HepG2 (cell line): Measurements from ENCODE around the gene HDLBP. TPM values are rescaled to one million over a fixed set of nuclear protein-coding genes. Genes with fewer than 3 reads are reported as not detected.

ENCODE experiments used
- DMAP1 ChIP-seq: IDR thresholded peaks from 2 replicates; pipeline ENCODE4 v1.6.1; 2016
- DR1 ChIP-seq: sonication (generic); formaldehyde crosslinking; IDR thresholded peaks from 2 replicates; pipeline ENCODE4 v1.8.0; 2021; ENCODE audit warnings: mild to moderate bottlenecking, missing genetic modification reagents, inconsistent platforms
- FOXM1 ChIP-seq: sonication (generic); formaldehyde crosslinking; IDR thresholded peaks from 2 replicates; pipeline ENCODE4 v1.5.0; 2020; ENCODE audit warnings: missing genetic modification reagents
- HDAC2 ChIP-seq: sonication (generic); formaldehyde crosslinking; IDR thresholded peaks from 2 replicates; pipeline ENCODE4 v1.4.0; 2020; ENCODE audit warnings: missing genetic modification reagents
- KDM1A ChIP-seq: IDR thresholded peaks from 2 replicates; pipeline ENCODE4 v1.6.1; 2016; ENCODE audit warnings: missing compliant biosample characterization
- NCOA1 ChIP-seq: sonication (generic); formaldehyde crosslinking; IDR thresholded peaks from 2 replicates; pipeline ENCODE4 v1.9.0; 2021; ENCODE audit warnings: missing genetic modification reagents
- PPARG ChIP-seq: conservative IDR thresholded peaks from 2 replicates; pipeline ENCODE4 v1.6.1; 2016; ENCODE audit warnings: missing biosample characterization, missing genetic modification reagents
- ZFP36L1 ChIP-seq: sonication (generic); formaldehyde crosslinking; IDR thresholded peaks from 2 replicates; pipeline ENCODE4 v1.8.0; 2022; ENCODE audit warnings: mild to moderate bottlenecking, missing genetic modification reagents, moderate library complexity
- ZFY ChIP-seq: sonication (generic); formaldehyde crosslinking; IDR thresholded peaks from 2 replicates; pipeline ENCODE4 v1.4.0; 2020; ENCODE audit warnings: missing genetic modification reagents
- ZNF292 ChIP-seq: sonication (generic); formaldehyde crosslinking; IDR thresholded peaks from 2 replicates; pipeline ENCODE4 v1.8.1; 2022; ENCODE audit warnings: mild to moderate bottlenecking, low read depth, missing genetic modification reagents, borderline replicate concordance
- ZNF333 ChIP-seq: sonication (generic); formaldehyde crosslinking; IDR thresholded peaks from 2 replicates; pipeline ENCODE4 v1.4.0; 2020; ENCODE audit warnings: mild to moderate bottlenecking, missing genetic modification reagents, borderline replicate concordance
- ZNF350 ChIP-seq: sonication (generic); formaldehyde crosslinking; IDR thresholded peaks from 2 replicates; pipeline ENCODE4 v1.4.0; 2020; ENCODE audit warnings: mild to moderate bottlenecking, low read depth, missing genetic modification reagents, borderline replicate concordance
- ZNF720 ChIP-seq: sonication (generic); formaldehyde crosslinking; IDR thresholded peaks from 2 replicates; pipeline ENCODE4 v1.4.0; 2020; ENCODE audit warnings: missing genetic modification reagents
- polyA plus RNA-seq, 8 experiments: library from polyadenylated mRNA; depleted of rRNA in 3 of 8; stranded (reverse) in 7 of 8; unstranded in 1 of 8; fragments of >200 nt; fragmentation: Illumina TruSeq in 4 of 8; extraction: Trizol in 4 of 8; gene quantifications; 2 replicates each; pipeline versions ENCODE4 v1.2.1 to v1.2.3, GENCODE V29; 2011 to 2016; ENCODE audit warnings: low read depth in 4 of 8, missing spikeins in 1 of 8, mixed read lengths in 1 of 8; ENCODE audit not compliant: insufficient read depth in 1 of 8
- total RNA-seq, 5 experiments: library from RNA; depleted of rRNA; stranded (reverse); fragments of >200 nt; fragmentation: Illumina TruSeq; extraction: Trizol; gene quantifications; 2 replicates each; pipeline ENCODE4 v1.2.3, GENCODE V29; 2016; ENCODE audit warnings: low read depth in 1 of 5
- TF ChIP-seq, protein P1 (sequence below): sonication (generic); formaldehyde crosslinking; IDR thresholded peaks from 2 replicates; pipeline ENCODE4 v1.8.1; 2023; ENCODE audit warnings: mild to moderate bottlenecking, missing genetic modification reagents, borderline replicate concordance
- TF ChIP-seq, protein P2 (sequence below): sonication (generic); formaldehyde crosslinking; IDR thresholded peaks from 2 replicates; pipeline ENCODE4 v1.4.0; 2020; ENCODE audit warnings: mild to moderate bottlenecking, missing genetic modification reagents
- TF ChIP-seq, protein P3 (sequence below): sonication (generic); formaldehyde crosslinking; IDR thresholded peaks from 2 replicates; pipeline ENCODE4 v1.5.0; 2020; ENCODE audit warnings: mild to moderate bottlenecking, missing genetic modification reagents, borderline replicate concordance
- TF ChIP-seq, protein P4 (sequence below): sonication (generic); formaldehyde crosslinking; conservative IDR thresholded peaks from 2 replicates; pipeline ENCODE4 v1.8.1; 2023; ENCODE audit warnings: missing genetic modification reagents
- TF ChIP-seq, protein P5 (sequence below): IDR thresholded peaks from 2 replicates; pipeline ENCODE4 v1.6.1; 2016; ENCODE audit warnings: missing compliant biosample characterization, missing genetic modification reagents, borderline replicate concordance

The HDLBP gene
- total and polyA plus RNA-seq, 2 of the 13 experiments (the other 11 are each of a cell fraction or from before 2014, with no cell fraction given): 464 to 707 TPM

DNA sequence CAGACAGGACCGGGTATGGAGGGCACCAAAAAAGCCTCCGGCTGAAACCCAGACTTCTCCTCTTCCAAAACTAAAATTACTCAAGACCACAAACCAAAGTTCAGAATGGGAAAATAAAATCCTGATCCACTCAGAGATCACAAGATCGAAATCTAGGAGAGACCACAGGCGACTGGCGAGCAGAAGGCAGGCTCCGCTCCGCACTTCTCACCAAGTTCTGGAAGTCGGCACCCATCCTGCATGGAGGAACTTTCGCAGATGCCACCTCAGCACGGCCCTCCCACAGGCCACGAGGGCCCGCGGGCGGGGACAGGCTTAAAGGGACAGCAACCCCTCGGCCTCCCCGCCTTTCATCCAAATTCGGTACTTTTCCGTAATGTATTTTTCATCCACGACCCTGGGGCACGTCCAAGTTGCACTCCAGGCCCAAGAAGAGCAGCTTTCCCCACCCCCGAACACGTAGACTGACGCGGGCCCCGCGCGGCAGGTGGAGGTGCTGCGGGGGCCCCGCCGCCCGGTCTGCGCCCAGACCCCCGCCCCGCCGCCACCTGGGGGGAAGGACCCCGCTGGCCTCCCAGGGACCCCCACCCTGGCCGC is 43.7 kb downstream of the HDLBP start (continued):
- TF ChIP-seq, protein P1, sequence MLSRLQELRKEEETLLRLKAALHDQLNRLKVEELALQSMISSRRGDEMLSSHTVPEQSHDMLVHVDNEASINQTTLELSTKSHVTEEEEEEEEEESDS (CRISPR knock-in tag): no peak
- TF ChIP-seq, protein P2, sequence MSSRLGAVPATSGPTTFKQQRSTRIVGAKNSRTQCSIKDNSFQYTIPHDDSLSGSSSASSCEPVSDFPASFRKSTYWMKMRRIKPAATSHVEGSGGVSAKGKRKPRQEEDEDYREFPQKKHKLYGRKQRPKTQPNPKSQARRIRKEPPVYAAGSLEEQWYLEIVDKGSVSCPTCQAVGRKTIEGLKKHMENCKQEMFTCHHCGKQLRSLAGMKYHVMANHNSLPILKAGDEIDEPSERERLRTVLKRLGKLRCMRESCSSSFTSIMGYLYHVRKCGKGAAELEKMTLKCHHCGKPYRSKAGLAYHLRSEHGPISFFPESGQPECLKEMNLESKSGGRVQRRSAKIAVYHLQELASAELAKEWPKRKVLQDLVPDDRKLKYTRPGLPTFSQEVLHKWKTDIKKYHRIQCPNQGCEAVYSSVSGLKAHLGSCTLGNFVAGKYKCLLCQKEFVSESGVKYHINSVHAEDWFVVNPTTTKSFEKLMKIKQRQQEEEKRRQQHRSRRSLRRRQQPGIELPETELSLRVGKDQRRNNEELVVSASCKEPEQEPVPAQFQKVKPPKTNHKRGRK (CRISPR knock-in tag): no peak
- TF ChIP-seq DMAP1 (CRISPR knock-in tag) (peak; percentile 91), PPARG (CRISPR knock-in tag) (no peak), ZNF350 (CRISPR knock-in tag) (peak; percentile 34; the same call in 1 of the 2 replicates), NCOA1 (no peak), FOXM1 (no peak), HDAC2 (peak; percentile 17; the same call in 1 of the 2 replicates), ZNF333 (CRISPR knock-in tag) (0 out of 2 replicates have a peak, but pooled peaks have one; percentile 75), DR1 (CRISPR knock-in tag) (no peak; the same call in 1 of the 2 replicates), ZNF720 (no peak), ZNF292 (CRISPR knock-in tag) (no peak), ZFP36L1 (CRISPR knock-in tag) (no peak), ZFY (CRISPR knock-in tag) (peak; percentile 62; the same call in 1 of the 2 replicates), KDM1A (CRISPR knock-in tag) (no peak)
- TF ChIP-seq, protein P3, sequence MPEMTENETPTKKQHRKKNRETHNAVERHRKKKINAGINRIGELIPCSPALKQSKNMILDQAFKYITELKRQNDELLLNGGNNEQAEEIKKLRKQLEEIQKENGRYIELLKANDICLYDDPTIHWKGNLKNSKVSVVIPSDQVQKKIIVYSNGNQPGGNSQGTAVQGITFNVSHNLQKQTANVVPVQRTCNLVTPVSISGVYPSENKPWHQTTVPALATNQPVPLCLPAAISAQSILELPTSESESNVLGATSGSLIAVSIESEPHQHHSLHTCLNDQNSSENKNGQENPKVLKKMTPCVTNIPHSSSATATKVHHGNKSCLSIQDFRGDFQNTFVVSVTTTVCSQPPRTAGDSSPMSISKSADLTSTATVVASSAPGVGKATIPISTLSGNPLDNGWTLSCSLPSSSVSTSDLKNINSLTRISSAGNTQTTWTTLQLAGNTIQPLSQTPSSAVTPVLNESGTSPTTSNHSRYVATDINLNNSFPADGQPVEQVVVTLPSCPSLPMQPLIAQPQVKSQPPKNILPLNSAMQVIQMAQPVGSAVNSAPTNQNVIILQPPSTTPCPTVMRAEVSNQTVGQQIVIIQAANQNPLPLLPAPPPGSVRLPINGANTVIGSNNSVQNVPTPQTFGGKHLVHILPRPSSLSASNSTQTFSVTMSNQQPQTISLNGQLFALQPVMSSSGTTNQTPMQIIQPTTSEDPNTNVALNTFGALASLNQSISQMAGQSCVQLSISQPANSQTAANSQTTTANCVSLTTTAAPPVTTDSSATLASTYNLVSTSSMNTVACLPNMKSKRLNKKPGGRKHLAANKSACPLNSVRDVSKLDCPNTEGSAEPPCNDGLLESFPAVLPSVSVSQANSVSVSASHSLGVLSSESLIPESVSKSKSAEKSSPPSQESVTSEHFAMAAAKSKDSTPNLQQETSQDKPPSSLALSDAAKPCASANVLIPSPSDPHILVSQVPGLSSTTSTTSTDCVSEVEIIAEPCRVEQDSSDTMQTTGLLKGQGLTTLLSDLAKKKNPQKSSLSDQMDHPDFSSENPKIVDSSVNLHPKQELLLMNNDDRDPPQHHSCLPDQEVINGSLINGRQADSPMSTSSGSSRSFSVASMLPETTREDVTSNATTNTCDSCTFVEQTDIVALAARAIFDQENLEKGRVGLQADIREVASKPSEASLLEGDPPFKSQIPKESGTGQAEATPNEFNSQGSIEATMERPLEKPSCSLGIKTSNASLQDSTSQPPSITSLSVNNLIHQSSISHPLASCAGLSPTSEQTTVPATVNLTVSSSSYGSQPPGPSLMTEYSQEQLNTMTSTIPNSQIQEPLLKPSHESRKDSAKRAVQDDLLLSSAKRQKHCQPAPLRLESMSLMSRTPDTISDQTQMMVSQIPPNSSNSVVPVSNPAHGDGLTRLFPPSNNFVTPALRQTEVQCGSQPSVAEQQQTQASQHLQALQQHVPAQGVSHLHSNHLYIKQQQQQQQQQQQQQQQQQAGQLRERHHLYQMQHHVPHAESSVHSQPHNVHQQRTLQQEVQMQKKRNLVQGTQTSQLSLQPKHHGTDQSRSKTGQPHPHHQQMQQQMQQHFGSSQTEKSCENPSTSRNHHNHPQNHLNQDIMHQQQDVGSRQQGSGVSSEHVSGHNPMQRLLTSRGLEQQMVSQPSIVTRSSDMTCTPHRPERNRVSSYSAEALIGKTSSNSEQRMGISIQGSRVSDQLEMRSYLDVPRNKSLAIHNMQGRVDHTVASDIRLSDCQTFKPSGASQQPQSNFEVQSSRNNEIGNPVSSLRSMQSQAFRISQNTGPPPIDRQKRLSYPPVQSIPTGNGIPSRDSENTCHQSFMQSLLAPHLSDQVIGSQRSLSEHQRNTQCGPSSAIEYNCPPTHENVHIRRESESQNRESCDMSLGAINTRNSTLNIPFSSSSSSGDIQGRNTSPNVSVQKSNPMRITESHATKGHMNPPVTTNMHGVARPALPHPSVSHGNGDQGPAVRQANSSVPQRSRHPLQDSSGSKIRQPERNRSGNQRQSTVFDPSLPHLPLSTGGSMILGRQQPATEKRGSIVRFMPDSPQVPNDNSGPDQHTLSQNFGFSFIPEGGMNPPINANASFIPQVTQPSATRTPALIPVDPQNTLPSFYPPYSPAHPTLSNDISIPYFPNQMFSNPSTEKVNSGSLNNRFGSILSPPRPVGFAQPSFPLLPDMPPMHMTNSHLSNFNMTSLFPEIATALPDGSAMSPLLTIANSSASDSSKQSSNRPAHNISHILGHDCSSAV (CRISPR knock-in tag): no peak
- TF ChIP-seq, protein P4, sequence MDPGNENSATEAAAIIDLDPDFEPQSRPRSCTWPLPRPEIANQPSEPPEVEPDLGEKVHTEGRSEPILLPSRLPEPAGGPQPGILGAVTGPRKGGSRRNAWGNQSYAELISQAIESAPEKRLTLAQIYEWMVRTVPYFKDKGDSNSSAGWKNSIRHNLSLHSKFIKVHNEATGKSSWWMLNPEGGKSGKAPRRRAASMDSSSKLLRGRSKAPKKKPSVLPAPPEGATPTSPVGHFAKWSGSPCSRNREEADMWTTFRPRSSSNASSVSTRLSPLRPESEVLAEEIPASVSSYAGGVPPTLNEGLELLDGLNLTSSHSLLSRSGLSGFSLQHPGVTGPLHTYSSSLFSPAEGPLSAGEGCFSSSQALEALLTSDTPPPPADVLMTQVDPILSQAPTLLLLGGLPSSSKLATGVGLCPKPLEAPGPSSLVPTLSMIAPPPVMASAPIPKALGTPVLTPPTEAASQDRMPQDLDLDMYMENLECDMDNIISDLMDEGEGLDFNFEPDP: no peak
- TF ChIP-seq, protein P5, sequence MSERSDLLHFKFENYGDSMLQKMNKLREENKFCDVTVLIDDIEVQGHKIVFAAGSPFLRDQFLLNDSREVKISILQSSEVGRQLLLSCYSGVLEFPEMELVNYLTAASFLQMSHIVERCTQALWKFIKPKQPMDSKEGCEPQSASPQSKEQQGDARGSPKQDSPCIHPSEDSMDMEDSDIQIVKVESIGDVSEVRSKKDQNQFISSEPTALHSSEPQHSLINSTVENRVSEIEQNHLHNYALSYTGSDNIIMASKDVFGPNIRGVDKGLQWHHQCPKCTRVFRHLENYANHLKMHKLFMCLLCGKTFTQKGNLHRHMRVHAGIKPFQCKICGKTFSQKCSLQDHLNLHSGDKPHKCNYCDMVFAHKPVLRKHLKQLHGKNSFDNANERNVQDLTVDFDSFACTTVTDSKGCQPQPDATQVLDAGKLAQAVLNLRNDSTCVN (CRISPR knock-in tag): no peak
